Activated CD8-positive, alpha-beta memory T cell treated with anti-CD3 and anti-CD28 coated beads, Interleukin-2, amount 50 U/mL, for 48 hours (primary cell): ENCODE measurements around the gene MOB1B.
"Not testable (repeated sequence)": the region's sequence is repeated elsewhere in the genome, so short reads cannot be mapped to it uniquely, and the experiment has no call there.

Experiments used
- DNase-seq: peaks from one replicate; pipeline ENCODE4 v3.0.0-alpha.2; 2020

The MOB1B gene

GRCh38 chr4:70958681-70959080 lies 56.5 kb downstream of the MOB1B start:
- no peak for DNase-seq

GRCh38 chr4:70969076-70969475 lies 66.9 kb downstream of the MOB1B start:
- no peak for DNase-seq

GRCh38 chr4:70976252-70976651 lies 74.1 kb downstream of the MOB1B start:
- no peak for DNase-seq

- no peak for DNase-seq
These were observed 77.4 kb downstream of the MOB1B start for GRCh38 chr4:70979445-70980008.

GRCh38 chr4:70980196-70980595 lies 78.0 kb downstream of the MOB1B start:
- DNase-seq, result no peak

GRCh38 chr4:70984106-70984505 lies 81.9 kb downstream of the MOB1B start:
- DNase-seq, result no peak

GRCh38 chr4:70984589-70984988 lies 82.4 kb downstream of the MOB1B start:
- DNase-seq, result no peak

GRCh38 chr4:70991596-70991995 lies 89.4 kb downstream of the MOB1B start:
- no peak for DNase-seq

GRCh38 chr4:70992391-70992881 lies 90.3 kb downstream of the MOB1B start:
- no peak for DNase-seq

GRCh38 chr4:70993181-70994068 lies 91.3 kb downstream of the MOB1B start, which contains the start of gene DCK:
DCK (plus strand) TSS chr4:70993649; CDS start chr4:70993836, 187 bp downstream.
- DNase-seq, result peak; percentile 93

GRCh38 chr4:70994069-70994366 lies 91.8 kb downstream of the MOB1B start:
- DNase-seq, result no peak

- DNase-seq, result no peak
These were observed 92.4 kb downstream of the MOB1B start for GRCh38 chr4:70994387-70995099.

GRCh38 chr4:70996018-70996360 lies 93.8 kb downstream of the MOB1B start:
- no peak for DNase-seq

GRCh38 chr4:70997036-70997435 lies 94.9 kb downstream of the MOB1B start:
- no peak for DNase-seq

GRCh38 chr4:70997546-70997945 lies 95.4 kb downstream of the MOB1B start:
- DNase-seq, result no peak

- DNase-seq, result not testable (repeated sequence)
These were observed 97.5 kb downstream of the MOB1B start for GRCh38 chr4:70999639-71000038.

- DNase-seq, result not testable (repeated sequence)
These were observed 99.2 kb downstream of the MOB1B start for GRCh38 chr4:71001363-71001762.

GRCh38 chr4:71004281-71004851 lies 102.2 kb downstream of the MOB1B start:
- DNase-seq, result peak; percentile 70

GRCh38 chr4:71005025-71005424 lies 102.9 kb downstream of the MOB1B start:
- not testable (repeated sequence) for DNase-seq

GRCh38 chr4:71006203-71006907 lies 104.2 kb downstream of the MOB1B start:
- DNase-seq, result no peak

GRCh38 chr4:71008196-71008595 lies 106.0 kb downstream of the MOB1B start:
- DNase-seq, result no peak

- DNase-seq, result no peak
These were observed 106.9 kb downstream of the MOB1B start for GRCh38 chr4:71009086-71009485.
